Panc1 (cell line): ENCODE data around the gene THADA. TPM values are rescaled to one million over a fixed set of nuclear protein-coding genes. Genes with fewer than 3 reads are reported as not detected.

Source experiments
- ATAC-seq: fragments of 200-7000 bp; cut with Tn5 transposase; 2 replicates; pipeline ENCODE4 v1.9.1; 2020; ENCODE audit warnings: mild to moderate bottlenecking, moderate library complexity
- BruUV-seq: library from RNA; stranded (reverse); fragments of 400-500 nt; replicated peaks from 2 replicates; lab custom pipeline; 2021; lab: Mats Ljungman, UMichigan
- CTCF ChIA-PET: fragments of 300-600 bp; sonication (Branson Sonifier 250); formaldehyde crosslinking; loops from one replicate; lab custom pipeline; 2022; ENCODE audit warnings: antibody characterized with exemption; lab: Charles Lee
- POLR2A ChIA-PET: fragments of 300-600 bp; sonication (Branson Sonifier 250); formaldehyde crosslinking; loops from one replicate; lab custom pipeline; 2022; ENCODE audit warnings: antibody characterized with exemption; lab: Charles Lee
- DNase-seq: peaks from one replicate; pipeline ENCODE4 v3.0.0-alpha.2; 2010; ENCODE audit warnings: low read depth, low spot score
- H3K27ac ChIP-seq: 2 replicates; pipeline ENCODE4 v1.5.1; 2011; ENCODE audit warnings: mild to moderate bottlenecking, low read length, inconsistent platforms
- H3K27me3 ChIP-seq: fragments of 200-500 bp; sonication (Bioruptor generic); 2 replicates; pipeline ENCODE4 v1.6.0; 2014; ENCODE audit warnings: low read length, inconsistent platforms; ENCODE audit not compliant: control insufficient read depth, insufficient read depth
- H3K36me3 ChIP-seq: fragments of 200-500 bp; sonication (Bioruptor generic); 2 replicates; pipeline ENCODE4 v1.5.1; 2014; ENCODE audit warnings: inconsistent platforms, mild to moderate bottlenecking, low read length, moderate library complexity; ENCODE audit not compliant: control insufficient read depth, insufficient read depth
- H3K4me1 ChIP-seq: 2 replicates; pipeline ENCODE4 v1.5.1; 2011; ENCODE audit warnings: inconsistent platforms, mild to moderate bottlenecking, low read length, moderate library complexity; ENCODE audit not compliant: control insufficient read depth, insufficient read depth
- H3K4me3 ChIP-seq, 2 experiments: 2 replicates each; pipeline ENCODE4 v1.5.1; 2011 to 2012; ENCODE audit warnings: low read depth in 2 of 2, low read length in 2 of 2, mild to moderate bottlenecking in 2 of 2, inconsistent platforms in 1 of 2, moderate library complexity in 1 of 2
- H3K9me3 ChIP-seq: fragments of 200-500 bp; sonication (Bioruptor generic); 2 replicates; pipeline ENCODE4 v1.5.1; 2014; ENCODE audit warnings: low read depth, mild to moderate bottlenecking, inconsistent platforms, low read length, moderate library complexity; ENCODE audit not compliant: control insufficient read depth, insufficient read depth
- POLR2AphosphoS5 ChIP-seq: IDR thresholded peaks from 2 replicates; pipeline ENCODE4 v1.6.1; 2012; ENCODE audit warnings: mild to moderate bottlenecking, low read depth, low read length, moderate library complexity
- SIN3A ChIP-seq: IDR thresholded peaks from 2 replicates; pipeline ENCODE4 v1.6.1; 2012; ENCODE audit warnings: low read depth, mild to moderate bottlenecking, low read length, moderate library complexity, borderline replicate concordance; ENCODE audit not compliant: insufficient read depth
- TCF7L2 ChIP-seq: IDR thresholded peaks from 2 replicates; pipeline ENCODE4 v1.6.1; 2011; ENCODE audit warnings: mild to moderate bottlenecking, low read depth, low read length, inconsistent platforms
- in situ Hi-C: cut with HindIII; loops from 2 replicates; pipeline ENCODE4 v1.10.0; 2016; ENCODE audit warnings: low sequenced_read_pairs, low pct_unique_long_range_greater_than_20kb
- intact Hi-C: fragments of 100-400 bp; cut with micrococcal nuclease; formaldehyde crosslinking; loops from one replicate; pipeline ENCODE4 v1.10.0; 2022; ENCODE audit not compliant: unreplicated experiment
- total RNA-seq: library from RNA; stranded (reverse); gene quantifications from one replicate; pipeline ENCODE4 v1.2.1, GENCODE V29; 2021; ENCODE audit not compliant: unreplicated experiment
- TF ChIP-seq, protein P1 (sequence below): fragments of 450-650 bp; IDR thresholded peaks from 2 replicates; pipeline ENCODE4 v1.5.1; 2017; ENCODE audit warnings: mild to moderate bottlenecking
- TF ChIP-seq, protein P2 (sequence below), 2 experiments: IDR thresholded peaks; 2 replicates each; pipeline ENCODE4 v1.6.1; 2011 to 2012; ENCODE audit warnings: low read depth in 2 of 2, control low read depth in 1 of 2, low read length in 1 of 2, mild to moderate bottlenecking in 1 of 2, moderate library complexity in 1 of 2; ENCODE audit not compliant: insufficient read depth in 1 of 2

The THADA gene
- total RNA-seq, 1 experiment from 2014 or later: 37.2 TPM

DNA sequence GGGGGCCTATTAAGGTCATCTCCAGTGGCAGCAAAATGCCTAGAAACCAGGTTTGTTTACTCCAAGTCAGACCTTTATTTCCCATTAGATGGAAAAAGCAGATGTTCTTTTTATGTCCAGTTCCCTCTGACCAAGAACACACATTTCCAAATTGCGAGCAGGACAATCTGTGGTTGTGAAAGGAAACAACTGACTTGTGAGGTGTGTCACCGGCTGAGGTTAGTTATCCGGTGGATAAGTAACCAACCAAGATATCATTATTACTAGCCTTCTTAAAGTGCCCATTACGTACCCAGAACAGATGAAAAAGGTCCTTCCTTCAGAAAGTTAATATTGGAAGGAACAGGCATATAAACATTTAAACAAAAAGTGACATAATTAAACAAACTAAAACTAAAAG is 112.9 kb downstream of the THADA start:
- BruUV-seq: no TSS peak
- Histone ChIP-seq H3K9me3 (no peaks in the 10 kb centered on the region), H3K27me3 (no peaks in the 10 kb centered on the region), H3K36me3 (no peaks in the 10 kb centered on the region; the same call in 1 of the 2 replicates), H3K4me3 (no peak overlapping the region), H3K27ac (no peak overlapping the region), H3K4me1 (peaks cover 3% of the 10 kb centered on the region; the same call in 1 of the 2 replicates)
- DNase-seq (no peak), ATAC-seq (no peak)
- intact Hi-C loops (loop anchor here (5.0 to 10.0 kb wide), 2 partner anchors 348 to 536 kb away; no protein-coding TSS in a partner anchor), in situ Hi-C loops (no loop called here)
- ChIA-PET CTCF (no interaction called here), POLR2A (no interaction called here)
- no peak for TF ChIP-seq POLR2AphosphoS5
- no peak for TF ChIP-seq TCF7L2
- TF ChIP-seq, protein P1, sequence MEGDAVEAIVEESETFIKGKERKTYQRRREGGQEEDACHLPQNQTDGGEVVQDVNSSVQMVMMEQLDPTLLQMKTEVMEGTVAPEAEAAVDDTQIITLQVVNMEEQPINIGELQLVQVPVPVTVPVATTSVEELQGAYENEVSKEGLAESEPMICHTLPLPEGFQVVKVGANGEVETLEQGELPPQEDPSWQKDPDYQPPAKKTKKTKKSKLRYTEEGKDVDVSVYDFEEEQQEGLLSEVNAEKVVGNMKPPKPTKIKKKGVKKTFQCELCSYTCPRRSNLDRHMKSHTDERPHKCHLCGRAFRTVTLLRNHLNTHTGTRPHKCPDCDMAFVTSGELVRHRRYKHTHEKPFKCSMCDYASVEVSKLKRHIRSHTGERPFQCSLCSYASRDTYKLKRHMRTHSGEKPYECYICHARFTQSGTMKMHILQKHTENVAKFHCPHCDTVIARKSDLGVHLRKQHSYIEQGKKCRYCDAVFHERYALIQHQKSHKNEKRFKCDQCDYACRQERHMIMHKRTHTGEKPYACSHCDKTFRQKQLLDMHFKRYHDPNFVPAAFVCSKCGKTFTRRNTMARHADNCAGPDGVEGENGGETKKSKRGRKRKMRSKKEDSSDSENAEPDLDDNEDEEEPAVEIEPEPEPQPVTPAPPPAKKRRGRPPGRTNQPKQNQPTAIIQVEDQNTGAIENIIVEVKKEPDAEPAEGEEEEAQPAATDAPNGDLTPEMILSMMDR: no peak
- TF ChIP-seq, protein P2, sequence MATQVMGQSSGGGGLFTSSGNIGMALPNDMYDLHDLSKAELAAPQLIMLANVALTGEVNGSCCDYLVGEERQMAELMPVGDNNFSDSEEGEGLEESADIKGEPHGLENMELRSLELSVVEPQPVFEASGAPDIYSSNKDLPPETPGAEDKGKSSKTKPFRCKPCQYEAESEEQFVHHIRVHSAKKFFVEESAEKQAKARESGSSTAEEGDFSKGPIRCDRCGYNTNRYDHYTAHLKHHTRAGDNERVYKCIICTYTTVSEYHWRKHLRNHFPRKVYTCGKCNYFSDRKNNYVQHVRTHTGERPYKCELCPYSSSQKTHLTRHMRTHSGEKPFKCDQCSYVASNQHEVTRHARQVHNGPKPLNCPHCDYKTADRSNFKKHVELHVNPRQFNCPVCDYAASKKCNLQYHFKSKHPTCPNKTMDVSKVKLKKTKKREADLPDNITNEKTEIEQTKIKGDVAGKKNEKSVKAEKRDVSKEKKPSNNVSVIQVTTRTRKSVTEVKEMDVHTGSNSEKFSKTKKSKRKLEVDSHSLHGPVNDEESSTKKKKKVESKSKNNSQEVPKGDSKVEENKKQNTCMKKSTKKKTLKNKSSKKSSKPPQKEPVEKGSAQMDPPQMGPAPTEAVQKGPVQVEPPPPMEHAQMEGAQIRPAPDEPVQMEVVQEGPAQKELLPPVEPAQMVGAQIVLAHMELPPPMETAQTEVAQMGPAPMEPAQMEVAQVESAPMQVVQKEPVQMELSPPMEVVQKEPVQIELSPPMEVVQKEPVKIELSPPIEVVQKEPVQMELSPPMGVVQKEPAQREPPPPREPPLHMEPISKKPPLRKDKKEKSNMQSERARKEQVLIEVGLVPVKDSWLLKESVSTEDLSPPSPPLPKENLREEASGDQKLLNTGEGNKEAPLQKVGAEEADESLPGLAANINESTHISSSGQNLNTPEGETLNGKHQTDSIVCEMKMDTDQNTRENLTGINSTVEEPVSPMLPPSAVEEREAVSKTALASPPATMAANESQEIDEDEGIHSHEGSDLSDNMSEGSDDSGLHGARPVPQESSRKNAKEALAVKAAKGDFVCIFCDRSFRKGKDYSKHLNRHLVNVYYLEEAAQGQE (IDR thresholded peaks at IDR 0.05; ENCODE audit: insufficient read depth in 1 of 2, low read depth in 2 of 2, low read length in 1 of 2): no peak
- TF ChIP-seq SIN3A: no peak

DNA sequence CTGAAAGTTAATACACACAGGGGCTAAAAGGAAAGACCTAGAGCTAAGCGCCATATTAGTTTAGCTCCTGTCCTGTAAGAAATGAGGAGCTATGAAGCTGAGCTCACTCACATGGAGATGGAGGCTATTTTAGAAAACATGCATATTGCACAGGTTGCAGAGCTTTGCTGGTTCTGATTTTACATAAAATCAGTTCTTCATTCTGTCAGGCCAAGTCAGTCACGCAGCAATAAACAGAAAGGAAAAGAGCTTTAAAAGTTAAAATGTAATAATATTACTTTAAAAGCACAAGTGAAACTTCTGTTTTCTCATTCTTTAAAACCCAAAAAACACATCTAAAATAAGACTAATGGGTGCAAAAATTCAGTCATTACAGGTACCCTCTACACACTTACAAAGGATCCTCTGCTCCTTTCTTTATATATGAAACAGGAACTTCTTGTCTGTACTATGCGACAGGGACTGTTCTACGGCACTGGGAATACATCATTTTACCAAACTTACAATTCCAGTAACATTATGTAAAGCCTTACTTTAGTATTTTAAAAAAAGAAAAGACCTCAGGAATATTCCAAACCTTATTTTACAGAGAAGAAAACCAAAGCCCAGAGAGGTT is 113.8 kb downstream of the THADA start:
- ATAC-seq (no peak), DNase-seq (no peak)
- no peaks in the 10 kb centered on the region for H3K27me3 ChIP-seq
- no peaks in the 10 kb centered on the region; the same call in 1 of the 2 replicates for H3K36me3 ChIP-seq
- in situ Hi-C loops: no loop called here
- no peak overlapping the region for H3K27ac ChIP-seq
- intact Hi-C loops: loop anchor here (5.0 to 10.0 kb wide), 2 partner anchors 347 to 535 kb away; no protein-coding TSS in a partner anchor
- H3K4me3 ChIP-seq: no peak overlapping the region
- CTCF ChIA-PET: no interaction called here
- TF ChIP-seq POLR2AphosphoS5 (no peak), SIN3A (no peak), TCF7L2 (no peak)
- TF ChIP-seq, protein P1: no peak
- TF ChIP-seq, protein P2 (IDR thresholded peaks at IDR 0.05; ENCODE audit: insufficient read depth in 1 of 2, low read depth in 2 of 2, low read length in 1 of 2): no peak
- BruUV-seq: no TSS peak
- no peaks in the 10 kb centered on the region for H3K9me3 ChIP-seq
- POLR2A ChIA-PET: no interaction called here
- H3K4me1 ChIP-seq: peaks cover 3% of the 10 kb centered on the region; the same call in 1 of the 2 replicates
